Measurements from ENCODE around the gene MLXIP.
A peak's percentile ranks its signal among the peaks of the same experiment; 100 is the strongest.

Gene MLXIP

DNA sequence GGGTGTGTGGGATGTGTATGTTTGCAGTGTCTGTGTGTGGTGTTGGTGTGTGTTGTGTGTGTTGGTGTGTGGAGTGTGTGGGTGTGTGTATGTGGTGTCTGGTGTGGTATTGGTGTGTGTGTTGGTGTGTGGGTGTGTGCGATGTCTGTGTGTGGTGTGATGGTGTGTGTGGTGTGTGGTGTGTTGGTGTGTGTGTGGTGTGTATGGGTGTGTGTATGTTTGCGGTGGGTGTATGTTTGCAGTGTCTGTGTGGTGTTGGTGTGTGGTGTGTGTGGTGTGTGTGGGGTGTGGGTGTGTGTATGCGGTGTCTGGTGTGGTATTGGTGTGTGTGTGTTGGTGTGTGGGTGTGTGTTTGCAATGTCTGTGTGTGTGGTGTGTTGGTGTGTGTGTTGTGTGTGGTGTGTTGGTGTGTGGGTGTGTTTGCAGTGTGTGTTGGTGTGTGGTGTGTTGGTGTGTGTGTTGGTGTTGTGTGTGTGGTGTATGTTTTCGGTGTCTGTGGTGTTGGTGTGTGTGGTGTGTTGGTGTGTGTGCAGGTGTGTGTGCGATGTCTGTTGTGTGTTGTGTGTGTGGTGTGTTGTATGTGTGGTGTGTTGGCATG lies 15.7 kb downstream of the MLXIP start:
- H3K4me3 ChIP-seq (ENCODE audit: low read length): no peak overlapping the region
- no peak for DNase-seq (ENCODE audit: low read depth)
- TF ChIP-seq, protein P1, sequence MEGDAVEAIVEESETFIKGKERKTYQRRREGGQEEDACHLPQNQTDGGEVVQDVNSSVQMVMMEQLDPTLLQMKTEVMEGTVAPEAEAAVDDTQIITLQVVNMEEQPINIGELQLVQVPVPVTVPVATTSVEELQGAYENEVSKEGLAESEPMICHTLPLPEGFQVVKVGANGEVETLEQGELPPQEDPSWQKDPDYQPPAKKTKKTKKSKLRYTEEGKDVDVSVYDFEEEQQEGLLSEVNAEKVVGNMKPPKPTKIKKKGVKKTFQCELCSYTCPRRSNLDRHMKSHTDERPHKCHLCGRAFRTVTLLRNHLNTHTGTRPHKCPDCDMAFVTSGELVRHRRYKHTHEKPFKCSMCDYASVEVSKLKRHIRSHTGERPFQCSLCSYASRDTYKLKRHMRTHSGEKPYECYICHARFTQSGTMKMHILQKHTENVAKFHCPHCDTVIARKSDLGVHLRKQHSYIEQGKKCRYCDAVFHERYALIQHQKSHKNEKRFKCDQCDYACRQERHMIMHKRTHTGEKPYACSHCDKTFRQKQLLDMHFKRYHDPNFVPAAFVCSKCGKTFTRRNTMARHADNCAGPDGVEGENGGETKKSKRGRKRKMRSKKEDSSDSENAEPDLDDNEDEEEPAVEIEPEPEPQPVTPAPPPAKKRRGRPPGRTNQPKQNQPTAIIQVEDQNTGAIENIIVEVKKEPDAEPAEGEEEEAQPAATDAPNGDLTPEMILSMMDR (conservative IDR thresholded peaks at IDR 0.05; ENCODE audit: low read length): no peak

DNA sequence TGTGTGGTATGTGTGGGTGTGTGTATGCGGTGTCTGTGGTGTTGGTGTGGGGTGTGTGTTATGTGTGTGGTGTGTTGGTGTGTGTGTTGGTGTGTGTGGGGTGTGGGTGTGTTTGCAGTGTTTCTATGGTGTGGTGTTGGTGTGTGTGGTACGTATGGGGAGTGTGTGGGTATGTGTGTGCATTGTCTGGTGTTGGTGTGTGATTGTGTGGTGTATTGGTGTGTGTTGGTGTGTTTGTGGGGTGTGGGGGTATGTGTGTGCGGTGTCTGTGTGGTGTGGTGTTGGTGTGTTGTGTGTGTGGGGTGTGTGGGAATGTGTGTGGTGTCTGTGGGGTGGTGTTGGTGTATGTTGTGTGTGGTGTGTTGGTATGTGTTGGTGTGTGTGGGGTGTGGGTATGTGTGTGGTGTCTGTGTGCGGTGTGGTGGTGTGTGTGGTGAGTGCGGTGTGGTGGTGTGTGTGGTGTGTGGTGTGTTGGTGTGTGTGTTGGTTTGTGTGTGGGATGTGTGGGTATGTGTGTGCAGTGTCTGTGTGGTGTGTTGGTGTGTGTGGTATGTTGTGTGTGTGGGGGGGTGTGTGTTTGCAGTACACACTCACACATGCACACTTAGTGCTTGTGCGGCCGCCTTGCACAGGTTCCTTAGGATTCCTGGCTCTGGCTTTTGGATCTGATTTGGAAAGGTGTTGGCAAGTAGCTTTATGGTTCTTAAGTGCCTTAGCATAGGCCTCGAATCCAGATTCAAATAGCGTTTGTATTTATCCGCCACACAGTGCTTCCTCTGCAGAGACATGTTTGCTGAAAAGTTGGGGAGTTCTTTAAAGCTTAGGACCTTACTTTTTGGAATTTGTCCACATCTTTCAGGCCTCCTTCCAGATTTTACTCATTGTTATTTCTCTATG lies 16.4 kb downstream of the MLXIP start:
- TF ChIP-seq, protein P1 (conservative IDR thresholded peaks at IDR 0.05; ENCODE audit: low read length): no peak
- no peak for DNase-seq (ENCODE audit: low read depth)
- H3K4me3 ChIP-seq (ENCODE audit: low read length): no peak overlapping the region

DNA sequence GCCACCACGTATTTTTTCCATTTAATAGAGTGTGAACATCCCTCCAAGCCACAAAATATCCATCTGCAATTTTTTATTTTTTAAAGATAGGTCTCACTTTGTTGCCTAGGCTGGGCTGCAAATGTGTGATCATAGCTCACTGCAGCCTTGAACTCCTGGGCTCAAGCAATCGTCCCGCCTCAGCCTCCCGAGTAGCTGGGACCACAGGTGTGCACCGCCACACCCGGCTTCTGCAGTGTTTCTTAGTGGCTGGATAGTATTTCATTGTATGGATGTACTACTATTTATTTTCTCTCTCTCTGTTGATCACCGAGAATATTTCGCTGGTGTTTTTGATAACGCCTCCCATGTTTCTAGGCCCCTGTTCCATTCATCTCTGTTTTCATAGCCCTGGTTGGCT lies 17.5 kb downstream of the MLXIP start:
- no peak overlapping the region for H3K4me3 ChIP-seq (ENCODE audit: low read length)
- no peak for DNase-seq (ENCODE audit: low read depth)
- TF ChIP-seq, protein P1 (conservative IDR thresholded peaks at IDR 0.05; ENCODE audit: low read length): no peak

DNA sequence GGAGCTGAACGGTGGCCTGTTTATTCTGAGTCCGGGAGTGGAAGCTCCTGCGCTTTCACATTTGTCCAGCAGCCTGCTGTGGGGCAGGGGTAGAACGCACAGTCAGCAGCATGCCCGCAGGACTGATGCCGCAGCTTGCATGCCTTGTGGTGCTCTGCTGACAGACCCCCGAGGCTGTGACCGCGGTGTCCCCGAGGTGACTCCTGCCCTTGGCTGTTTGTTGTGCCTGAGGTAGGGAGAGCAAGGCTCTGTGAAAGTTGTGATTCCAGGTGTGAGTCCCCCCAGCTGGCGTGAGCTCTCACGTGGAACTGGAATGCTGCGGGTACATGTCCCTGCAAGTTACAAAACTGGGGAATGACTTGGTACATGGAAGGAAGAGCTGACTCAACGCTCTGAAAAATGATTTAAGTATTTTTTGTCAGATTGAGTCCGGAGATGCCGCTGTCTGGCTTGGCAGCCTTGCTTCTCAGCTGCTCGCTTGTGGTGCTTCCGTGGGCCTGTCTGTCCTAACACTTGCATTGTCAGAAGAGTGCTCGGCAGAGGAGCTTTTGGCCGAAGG lies 18.1 kb downstream of the MLXIP start:
- peak; percentile 79 for DNase-seq (ENCODE audit: low read depth)
- H3K4me3 ChIP-seq (ENCODE audit: low read length): no peak overlapping the region
- TF ChIP-seq, protein P1 (conservative IDR thresholded peaks at IDR 0.05; ENCODE audit: low read length): no peak

DNA sequence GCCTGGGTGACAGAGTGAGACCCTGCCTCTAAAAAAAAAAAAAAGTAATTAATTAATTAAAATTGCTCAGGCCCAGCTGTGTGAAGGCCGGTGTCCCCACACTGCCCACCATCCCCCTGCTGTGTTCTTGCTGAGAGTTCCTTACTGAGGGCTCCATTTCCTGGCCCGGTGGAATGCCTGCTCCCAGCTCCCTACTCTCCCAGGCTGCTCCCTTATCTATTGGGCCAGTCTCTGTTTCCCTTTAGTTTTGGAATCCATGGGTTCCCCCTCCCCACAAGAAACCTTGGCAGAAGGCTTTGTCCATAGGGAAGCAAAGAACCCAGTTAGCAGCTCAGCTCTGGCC lies 19.0 kb downstream of the MLXIP start:
- no peak overlapping the region for H3K4me3 ChIP-seq (ENCODE audit: low read length)
- no peak for DNase-seq (ENCODE audit: low read depth)
- TF ChIP-seq, protein P1 (conservative IDR thresholded peaks at IDR 0.05; ENCODE audit: low read length): no peak

DNA sequence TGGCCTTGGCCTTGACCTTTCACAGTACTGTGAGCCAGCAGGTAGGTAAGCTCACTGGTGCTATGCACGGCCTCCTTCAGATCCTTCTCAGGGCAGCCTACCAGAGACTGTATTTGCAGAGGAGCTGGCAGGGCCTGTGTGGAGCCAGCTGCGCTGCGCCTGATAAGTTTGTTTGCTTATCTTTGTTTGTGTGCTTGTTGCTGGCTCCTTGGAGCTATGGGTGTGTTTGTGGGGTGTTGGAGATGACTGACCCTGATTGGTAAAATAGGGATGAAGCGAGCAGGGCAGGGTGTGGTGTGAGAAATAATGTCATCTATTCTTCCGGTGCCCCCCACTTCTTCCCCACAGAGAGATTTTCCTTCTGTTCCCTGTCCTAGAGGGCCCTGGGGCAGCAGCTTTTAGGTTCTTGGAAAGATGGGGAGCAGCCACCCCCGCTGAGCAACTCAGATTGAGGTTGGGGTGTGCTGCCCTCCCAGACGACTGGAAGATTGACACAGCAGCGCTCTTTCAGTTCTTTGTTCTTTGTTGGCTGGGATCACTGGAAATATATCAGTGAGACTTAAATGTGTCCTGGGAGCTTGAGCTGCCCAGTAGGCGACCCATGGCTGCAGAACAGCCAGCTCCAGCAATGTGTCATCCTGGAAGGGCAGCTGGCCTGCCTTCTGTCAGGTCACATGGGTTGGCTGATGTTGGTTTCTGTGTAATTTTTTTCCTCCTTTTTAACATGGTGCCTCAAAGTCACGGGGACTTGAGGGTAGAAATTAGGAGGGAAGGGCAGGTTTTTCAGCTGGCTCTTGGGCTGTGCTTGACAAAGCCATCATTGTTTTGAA lies 19.6 kb downstream of the MLXIP start:
- no peak overlapping the region for H3K4me3 ChIP-seq (ENCODE audit: low read length)
- TF ChIP-seq, protein P1 (conservative IDR thresholded peaks at IDR 0.05; ENCODE audit: low read length): no peak
- DNase-seq (ENCODE audit: low read depth): peak; percentile 62

Measured in AG10803 (cell line).